HL-60 (cell line): ENCODE data around the gene GNLY.

ENCODE experiments used
- CTCF ChIP-seq: IDR thresholded peaks from one replicate; pipeline ENCODE4 v1.5.1; 2011; ENCODE audit warnings: low read length, control low read depth, inconsistent platforms; ENCODE audit not compliant: insufficient read depth
- GABPA ChIP-seq: IDR thresholded peaks from 2 replicates; pipeline ENCODE4 v1.6.1; 2012; ENCODE audit warnings: low read depth
- POLR2AphosphoS5 ChIP-seq: IDR thresholded peaks from 2 replicates; pipeline ENCODE4 v1.6.1; 2012; ENCODE audit warnings: low read depth
- TF ChIP-seq, protein P1 (sequence below): IDR thresholded peaks from 2 replicates; pipeline ENCODE4 v1.6.1; 2012; ENCODE audit warnings: low read depth; ENCODE audit not compliant: insufficient replicate concordance

DNA sequence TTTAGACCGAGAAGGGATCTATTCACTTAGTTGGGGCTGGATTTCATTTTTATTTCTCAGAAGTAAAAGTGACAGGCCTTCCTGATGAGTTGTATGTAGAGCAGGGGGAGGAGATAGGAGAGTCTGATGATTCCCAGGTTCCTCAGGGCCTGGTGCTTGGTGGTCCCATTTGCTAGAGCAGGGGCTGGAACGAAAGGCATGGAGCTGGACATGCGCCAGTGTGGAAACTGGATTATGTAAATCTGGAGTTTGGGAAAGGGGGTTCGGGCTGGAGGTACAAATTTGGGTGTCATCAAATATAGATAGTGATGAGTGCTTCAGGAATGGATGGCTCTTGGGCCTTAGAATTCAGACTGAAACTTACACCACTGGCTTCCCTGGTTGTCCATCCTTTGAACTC is 27.5 kb downstream of the GNLY start:
- TF ChIP-seq POLR2AphosphoS5 (no peak), CTCF (no peak), GABPA (no peak)
- TF ChIP-seq, protein P1, sequence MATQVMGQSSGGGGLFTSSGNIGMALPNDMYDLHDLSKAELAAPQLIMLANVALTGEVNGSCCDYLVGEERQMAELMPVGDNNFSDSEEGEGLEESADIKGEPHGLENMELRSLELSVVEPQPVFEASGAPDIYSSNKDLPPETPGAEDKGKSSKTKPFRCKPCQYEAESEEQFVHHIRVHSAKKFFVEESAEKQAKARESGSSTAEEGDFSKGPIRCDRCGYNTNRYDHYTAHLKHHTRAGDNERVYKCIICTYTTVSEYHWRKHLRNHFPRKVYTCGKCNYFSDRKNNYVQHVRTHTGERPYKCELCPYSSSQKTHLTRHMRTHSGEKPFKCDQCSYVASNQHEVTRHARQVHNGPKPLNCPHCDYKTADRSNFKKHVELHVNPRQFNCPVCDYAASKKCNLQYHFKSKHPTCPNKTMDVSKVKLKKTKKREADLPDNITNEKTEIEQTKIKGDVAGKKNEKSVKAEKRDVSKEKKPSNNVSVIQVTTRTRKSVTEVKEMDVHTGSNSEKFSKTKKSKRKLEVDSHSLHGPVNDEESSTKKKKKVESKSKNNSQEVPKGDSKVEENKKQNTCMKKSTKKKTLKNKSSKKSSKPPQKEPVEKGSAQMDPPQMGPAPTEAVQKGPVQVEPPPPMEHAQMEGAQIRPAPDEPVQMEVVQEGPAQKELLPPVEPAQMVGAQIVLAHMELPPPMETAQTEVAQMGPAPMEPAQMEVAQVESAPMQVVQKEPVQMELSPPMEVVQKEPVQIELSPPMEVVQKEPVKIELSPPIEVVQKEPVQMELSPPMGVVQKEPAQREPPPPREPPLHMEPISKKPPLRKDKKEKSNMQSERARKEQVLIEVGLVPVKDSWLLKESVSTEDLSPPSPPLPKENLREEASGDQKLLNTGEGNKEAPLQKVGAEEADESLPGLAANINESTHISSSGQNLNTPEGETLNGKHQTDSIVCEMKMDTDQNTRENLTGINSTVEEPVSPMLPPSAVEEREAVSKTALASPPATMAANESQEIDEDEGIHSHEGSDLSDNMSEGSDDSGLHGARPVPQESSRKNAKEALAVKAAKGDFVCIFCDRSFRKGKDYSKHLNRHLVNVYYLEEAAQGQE = no peak
